GM13977 (cell line): ENCODE data around the gene RUNX3.
A peak's percentile ranks its signal among the peaks of the same experiment; 100 is the strongest.

ENCODE experiments used
- DNase-seq: peaks from one replicate; pipeline ENCODE4 v3.0.0; 2012; ENCODE audit warnings: low spot score
- in situ Hi-C: fragments of 300-500 bp; cut with MboI; formaldehyde crosslinking; loops from one replicate; pipeline ENCODE4 v1.12.0; 2022; ENCODE audit warnings: low sequenced_read_pairs, low pct_unique_long_range_greater_than_20kb, mixed read lengths, inconsistent platforms; ENCODE audit not compliant: unreplicated experiment
- TF ChIP-seq, protein P1 (sequence below): IDR thresholded peaks from 2 replicates; pipeline ENCODE4 v1.5.1; 2012; ENCODE audit warnings: mild to moderate bottlenecking, control low read depth; ENCODE audit not compliant: insufficient read depth; ENCODE audit errors: extremely low read depth, missing control alignments

The RUNX3 gene

DNA sequence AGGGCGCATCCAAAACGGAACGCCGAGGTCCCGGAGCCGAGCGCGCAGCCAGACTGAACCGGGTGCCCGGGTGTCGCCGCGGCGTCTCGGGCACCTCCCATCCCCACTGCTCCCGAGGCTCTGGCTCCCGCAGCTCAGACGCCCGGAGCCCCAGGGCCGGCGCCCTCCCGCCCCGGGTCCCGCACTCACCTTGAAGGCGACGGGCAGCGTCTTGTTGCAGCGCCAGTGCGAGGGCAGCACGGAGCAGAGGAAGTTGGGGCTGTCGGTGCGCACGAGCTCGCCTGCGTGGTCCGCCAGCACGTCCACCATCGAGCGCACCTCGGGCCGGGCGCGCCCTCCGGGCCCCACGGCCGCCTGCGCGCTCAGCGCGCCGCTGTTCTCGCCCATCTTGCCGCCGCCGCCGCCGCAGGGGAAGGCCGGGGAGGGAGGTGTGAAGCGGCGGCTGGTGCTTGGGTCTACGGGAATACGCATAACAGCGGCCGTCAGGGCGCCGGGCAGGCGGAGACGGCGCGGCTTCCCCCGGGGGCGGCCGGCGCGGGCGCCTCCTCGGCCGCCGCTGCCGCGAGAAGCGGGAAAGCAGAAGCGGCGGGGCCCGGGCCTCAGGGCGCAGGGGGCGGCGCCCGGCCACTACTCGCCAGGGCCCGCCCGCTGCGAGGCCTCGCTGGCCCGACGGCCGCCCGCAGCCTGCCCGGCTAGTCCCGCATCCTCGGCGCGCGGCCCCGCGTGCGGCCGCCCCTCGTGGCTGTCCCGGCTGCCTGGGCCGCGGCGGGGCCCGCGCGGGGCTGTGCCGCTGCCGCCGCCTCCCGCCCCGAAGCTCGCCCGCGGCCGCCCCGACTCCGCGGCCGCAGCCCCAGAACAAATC, 447 bp downstream of the RUNX3 start:
- no peak for DNase-seq
- in situ Hi-C loops, result loop anchor here (10.0 kb wide), 1 partner anchor 105 kb away; no protein-coding TSS in a partner anchor
- TF ChIP-seq, protein P1, sequence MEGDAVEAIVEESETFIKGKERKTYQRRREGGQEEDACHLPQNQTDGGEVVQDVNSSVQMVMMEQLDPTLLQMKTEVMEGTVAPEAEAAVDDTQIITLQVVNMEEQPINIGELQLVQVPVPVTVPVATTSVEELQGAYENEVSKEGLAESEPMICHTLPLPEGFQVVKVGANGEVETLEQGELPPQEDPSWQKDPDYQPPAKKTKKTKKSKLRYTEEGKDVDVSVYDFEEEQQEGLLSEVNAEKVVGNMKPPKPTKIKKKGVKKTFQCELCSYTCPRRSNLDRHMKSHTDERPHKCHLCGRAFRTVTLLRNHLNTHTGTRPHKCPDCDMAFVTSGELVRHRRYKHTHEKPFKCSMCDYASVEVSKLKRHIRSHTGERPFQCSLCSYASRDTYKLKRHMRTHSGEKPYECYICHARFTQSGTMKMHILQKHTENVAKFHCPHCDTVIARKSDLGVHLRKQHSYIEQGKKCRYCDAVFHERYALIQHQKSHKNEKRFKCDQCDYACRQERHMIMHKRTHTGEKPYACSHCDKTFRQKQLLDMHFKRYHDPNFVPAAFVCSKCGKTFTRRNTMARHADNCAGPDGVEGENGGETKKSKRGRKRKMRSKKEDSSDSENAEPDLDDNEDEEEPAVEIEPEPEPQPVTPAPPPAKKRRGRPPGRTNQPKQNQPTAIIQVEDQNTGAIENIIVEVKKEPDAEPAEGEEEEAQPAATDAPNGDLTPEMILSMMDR, result no peak

GRCh38 chr1:24928689-24929397, 1.2 kb downstream of the RUNX3 start:
- in situ Hi-C loops, result no loop called here
- DNase-seq, result no peak
- TF ChIP-seq, protein P1, result no peak

DNA sequence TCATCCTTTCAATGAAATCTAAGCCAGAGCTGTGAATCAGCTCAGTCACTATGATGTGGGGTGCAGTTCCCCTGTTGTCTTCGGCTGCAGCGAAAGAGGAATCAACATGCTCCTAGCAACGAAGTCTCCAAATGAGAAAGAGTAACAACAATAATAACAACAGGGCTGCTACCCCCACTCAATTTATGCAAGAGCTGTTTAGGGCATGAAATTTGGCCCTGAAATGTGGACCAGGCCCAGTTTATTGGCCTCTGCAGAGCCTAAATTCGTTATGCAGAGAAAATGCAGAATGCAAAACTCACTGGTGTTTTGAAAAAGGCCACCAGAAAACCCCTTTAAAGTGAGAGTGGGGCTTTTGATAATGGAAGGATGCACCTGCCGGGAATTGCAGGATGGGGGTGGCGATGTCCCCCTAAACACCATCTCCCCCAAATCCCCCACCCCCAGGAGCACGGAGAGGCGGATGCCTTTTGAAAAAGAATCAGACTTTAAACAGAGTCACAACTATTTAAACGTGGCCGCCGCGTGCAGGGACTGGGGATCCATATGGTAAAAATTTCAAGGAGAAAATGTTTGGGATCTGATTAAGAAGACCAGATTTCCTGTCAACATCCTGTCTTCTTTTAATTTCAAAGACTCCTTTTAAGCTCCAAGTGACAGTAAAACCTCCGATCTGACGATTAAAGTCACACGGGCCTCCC, 1.9 kb downstream of the RUNX3 start:
- in situ Hi-C loops, result no loop called here
- no peak for DNase-seq
- TF ChIP-seq, protein P1, result no peak

GRCh38 chr1:24927473-24927872, 2.6 kb downstream of the RUNX3 start:
- TF ChIP-seq, protein P1, result no peak
- no peak for DNase-seq
- in situ Hi-C loops, result no loop called here

- TF ChIP-seq, protein P1, result peak; percentile 17
- no peak for DNase-seq
- in situ Hi-C loops, result no loop called here
These were observed 3.4 kb downstream of the RUNX3 start for GRCh38 chr1:24926563-24927249.

DNA sequence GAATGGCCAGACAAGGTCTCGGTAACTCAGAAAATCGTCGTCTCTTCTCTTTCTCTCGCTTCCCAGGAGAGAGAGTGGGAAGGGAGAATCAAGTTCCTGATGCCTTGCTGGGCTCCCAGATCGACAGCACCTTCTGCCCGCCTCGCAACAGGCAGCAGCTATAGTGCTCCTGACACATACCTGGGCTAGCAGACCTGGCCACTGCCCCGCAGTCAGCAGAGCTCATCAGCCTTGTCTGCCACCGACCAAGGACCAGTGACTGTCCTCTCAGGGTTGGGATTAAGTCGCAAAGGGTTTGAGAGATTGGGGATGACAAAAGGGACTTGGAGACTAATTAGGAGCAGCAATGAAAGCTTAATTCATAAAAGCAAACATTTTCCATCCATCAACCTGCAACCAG, 4.1 kb downstream of the RUNX3 start:
- DNase-seq, result no peak
- in situ Hi-C loops, result no loop called here

More for the DNA sequence above, 4.1 kb downstream of the RUNX3 start:
- TF ChIP-seq, protein P1, result no peak
